Activated naive CD8-positive, alpha-beta T cell treated with anti-CD3 and anti-CD28 coated beads, Interleukin-2, amount 50 U/mL, for 24 hours (primary cell): ENCODE results near the gene JAK3.

Experiments used
- ATAC-seq: fragments of 150-1000 bp; cut with Tn5 transposase; one replicate; pipeline ENCODE4 v1.10.0; 2021
- DNase-seq: peaks from one replicate; pipeline ENCODE4 v3.0.0; 2021
- H3K27ac Mint-ChIP-seq: one replicate; pipeline ENCODE4 v1.8.0; 2021; ENCODE audit warnings: mild to moderate bottlenecking, mixed read lengths
- H3K27me3 Mint-ChIP-seq: one replicate; pipeline ENCODE4 v1.8.0; 2021; ENCODE audit warnings: mixed read lengths
- H3K36me3 Mint-ChIP-seq: one replicate; pipeline ENCODE4 v1.8.0; 2021; ENCODE audit warnings: low read depth, mixed read lengths
- H3K4me1 Mint-ChIP-seq: one replicate; pipeline ENCODE4 v1.8.0; 2021; ENCODE audit warnings: mixed read lengths
- H3K4me3 Mint-ChIP-seq: one replicate; pipeline ENCODE4 v1.8.0; 2021; ENCODE audit warnings: mild to moderate bottlenecking, moderate library complexity, mixed read lengths
- H3K9me3 Mint-ChIP-seq: one replicate; pipeline ENCODE4 v1.8.0; 2021; ENCODE audit warnings: mixed read lengths

Gene JAK3

DNA sequence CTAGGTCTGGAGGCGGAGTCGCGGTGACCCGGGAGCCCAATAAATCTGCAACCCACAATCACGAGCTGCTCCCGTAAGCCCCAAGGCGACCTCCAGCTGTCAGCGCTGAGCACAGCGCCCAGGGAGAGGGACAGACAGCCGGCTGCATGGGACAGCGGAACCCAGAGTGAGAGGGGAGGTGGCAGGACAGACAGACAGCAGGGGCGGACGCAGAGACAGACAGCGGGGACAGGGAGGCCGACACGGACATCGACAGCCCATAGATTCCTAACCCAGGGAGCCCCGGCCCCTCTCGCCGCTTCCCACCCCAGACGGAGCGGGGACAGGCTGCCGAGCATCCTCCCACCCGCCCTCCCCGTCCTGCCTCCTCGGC is 24.1 kb upstream of the JAK3 start, which contains the start of gene SLC5A5:
Gene SLC5A5 (plus strand): TSS at position 68 of the 373 bp plus-strand sequence. CDS start 375 bp downstream, outside the sequence.
- H3K27ac Mint-ChIP-seq: no peak within 1 kb of the TSS
- DNase-seq (peak; percentile 30), ATAC-seq (peak; percentile 16)
- no peaks in the 10 kb centered on the region for H3K27me3 Mint-ChIP-seq
- H3K36me3 Mint-ChIP-seq: no peaks in the 10 kb centered on the region
- H3K9me3 Mint-ChIP-seq: no peaks in the 10 kb centered on the region
- H3K4me1 Mint-ChIP-seq: peaks cover 14% of the 10 kb centered on the region
- peak within 1 kb of the TSS; percentile 80 for H3K4me3 Mint-ChIP-seq

DNA sequence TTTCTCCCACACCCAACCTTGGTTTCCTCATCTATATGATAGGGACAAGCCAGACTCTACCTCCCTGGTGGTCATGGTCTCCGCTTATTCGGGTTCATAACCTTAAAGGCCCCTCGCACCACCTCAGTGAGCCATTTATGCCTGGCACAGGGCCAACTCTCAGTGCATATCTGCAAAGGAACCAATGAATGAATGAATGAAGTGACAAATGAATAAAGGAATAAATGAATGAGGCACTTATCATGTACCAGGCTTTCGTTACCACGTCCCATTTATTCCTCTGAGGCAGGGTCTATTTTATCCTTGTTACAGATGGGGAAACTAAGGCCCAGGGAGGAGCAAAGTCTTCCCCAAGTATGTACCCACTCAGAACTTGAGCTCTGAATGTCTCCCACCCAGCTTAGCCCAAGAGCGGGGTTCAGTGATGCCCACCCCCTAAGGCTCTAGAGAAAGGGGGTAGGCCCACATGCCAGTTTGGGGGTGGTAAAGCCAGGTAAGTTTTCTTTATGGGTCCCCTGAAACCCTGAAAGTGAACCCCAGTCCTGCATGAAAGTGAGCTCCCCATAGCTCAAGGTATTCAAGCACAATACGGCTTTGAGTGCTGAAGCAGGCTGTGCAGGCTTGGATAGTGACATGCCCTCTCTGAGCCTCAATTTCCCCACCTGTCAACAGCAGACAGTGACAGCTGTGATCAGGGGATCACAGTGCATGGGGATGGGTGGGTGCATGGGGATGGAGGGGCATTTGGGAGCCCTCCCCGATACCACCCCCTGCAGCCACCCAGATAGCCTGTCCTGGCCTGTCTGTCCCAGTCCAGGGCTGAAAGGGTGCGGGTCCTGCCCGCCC is 23.5 kb upstream of the JAK3 start:
- Mint-ChIP-seq H3K27me3 (no peaks in the 10 kb centered on the region), H3K36me3 (no peaks in the 10 kb centered on the region)

DNA sequence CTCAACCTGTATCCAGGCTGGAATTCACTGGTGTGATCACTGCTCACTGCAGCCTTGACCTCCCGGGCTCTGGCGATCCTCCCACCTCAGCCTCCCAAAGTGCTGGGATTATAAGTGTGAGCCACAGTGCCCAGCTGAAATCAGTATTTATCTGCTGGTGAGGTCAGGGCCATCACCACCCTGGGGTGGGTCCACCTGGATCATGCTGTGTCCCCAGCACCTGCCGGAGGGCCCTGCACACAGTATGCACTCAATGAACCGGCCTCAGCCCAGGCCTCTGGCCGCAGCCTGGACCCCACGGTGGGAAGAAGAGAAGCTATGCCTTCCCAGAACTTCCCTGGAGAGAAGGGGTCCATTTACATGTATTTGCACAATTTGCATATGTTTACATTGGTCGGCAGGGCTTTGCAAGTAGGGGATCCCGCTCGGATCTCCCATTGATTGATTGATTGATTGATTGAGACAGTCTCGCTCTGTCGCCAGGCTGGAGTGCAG is 21.4 kb upstream of the JAK3 start:
- DNase-seq: no peak
- H3K27ac Mint-ChIP-seq: no peak overlapping the region
- no peaks in the 10 kb centered on the region for H3K27me3 Mint-ChIP-seq
- H3K4me1 Mint-ChIP-seq: peaks cover 14% of the 10 kb centered on the region
- no peak for ATAC-seq
- H3K36me3 Mint-ChIP-seq: peaks cover 8% of the 10 kb centered on the region
- no peak overlapping the region for H3K4me3 Mint-ChIP-seq
- H3K9me3 Mint-ChIP-seq: no peaks in the 10 kb centered on the region

More for the DNA sequence above, 23.5 kb upstream of the JAK3 start:
- Mint-ChIP-seq H3K9me3 (no peaks in the 10 kb centered on the region), H3K4me3 (peak overlapping the region; percentile 80), H3K27ac (no peak overlapping the region), H3K4me1 (peaks cover 14% of the 10 kb centered on the region)
- DNase-seq (no peak), ATAC-seq (no peak)

DNA sequence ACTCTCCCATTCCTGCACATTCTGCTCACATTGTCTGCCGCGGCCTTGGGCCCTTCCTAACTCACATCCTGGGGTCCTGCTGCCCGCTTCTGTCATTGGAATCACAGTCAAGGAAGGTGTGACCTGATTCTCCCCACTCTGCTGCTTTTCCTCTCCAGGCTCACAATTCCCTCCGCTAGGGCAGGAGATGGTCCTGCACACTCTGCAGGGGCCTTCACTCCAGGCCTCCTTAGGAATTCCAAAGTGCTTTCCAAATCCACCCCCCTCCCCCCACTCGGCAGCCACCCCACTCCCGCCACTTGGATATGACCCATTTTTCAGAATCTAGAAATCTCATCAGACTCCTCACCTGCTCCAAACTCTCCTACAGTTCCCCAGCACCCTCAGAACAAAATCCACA is 20.9 kb upstream of the JAK3 start:
- H3K27me3 Mint-ChIP-seq: no peaks in the 10 kb centered on the region

DNA sequence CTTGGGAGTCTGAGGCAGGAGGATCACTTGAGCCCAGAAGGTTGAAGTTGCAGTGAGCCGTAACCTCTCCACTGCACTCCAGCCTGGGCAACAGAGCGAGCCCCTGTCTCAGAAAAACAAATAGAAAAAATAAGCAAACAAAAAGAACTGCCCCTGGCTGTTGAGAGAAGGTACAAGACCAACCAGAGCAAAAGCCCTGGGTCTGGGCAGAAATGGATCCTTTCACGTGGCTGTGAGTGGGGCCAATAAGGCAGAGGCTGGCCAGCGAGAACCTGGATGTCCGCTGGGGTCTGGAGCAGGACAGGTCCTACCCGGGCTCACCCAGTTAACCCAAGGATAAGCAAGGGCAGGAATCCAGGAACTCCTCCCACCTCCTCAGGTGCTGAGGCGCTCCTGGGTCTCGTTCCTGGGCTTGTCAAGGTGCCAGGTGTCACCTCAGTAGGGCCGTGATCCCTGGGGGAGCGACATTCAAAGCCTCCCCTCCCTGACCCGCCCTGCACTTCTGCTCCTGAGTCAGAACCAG is 19.2 kb upstream of the JAK3 start:
- Mint-ChIP-seq H3K4me3 (no peak overlapping the region), H3K36me3 (peaks cover 27% of the 10 kb centered on the region), H3K27ac (no peak overlapping the region), H3K27me3 (no peaks in the 10 kb centered on the region), H3K9me3 (no peaks in the 10 kb centered on the region), H3K4me1 (peaks cover 21% of the 10 kb centered on the region)
- ATAC-seq (no peak), DNase-seq (no peak)

More for the DNA sequence above, 20.9 kb upstream of the JAK3 start:
- Mint-ChIP-seq H3K27ac (peak overlapping the region; percentile 27), H3K9me3 (no peaks in the 10 kb centered on the region), H3K4me1 (peaks cover 16% of the 10 kb centered on the region), H3K4me3 (no peak overlapping the region), H3K36me3 (peaks cover 12% of the 10 kb centered on the region)
- DNase-seq (no peak), ATAC-seq (no peak)

DNA sequence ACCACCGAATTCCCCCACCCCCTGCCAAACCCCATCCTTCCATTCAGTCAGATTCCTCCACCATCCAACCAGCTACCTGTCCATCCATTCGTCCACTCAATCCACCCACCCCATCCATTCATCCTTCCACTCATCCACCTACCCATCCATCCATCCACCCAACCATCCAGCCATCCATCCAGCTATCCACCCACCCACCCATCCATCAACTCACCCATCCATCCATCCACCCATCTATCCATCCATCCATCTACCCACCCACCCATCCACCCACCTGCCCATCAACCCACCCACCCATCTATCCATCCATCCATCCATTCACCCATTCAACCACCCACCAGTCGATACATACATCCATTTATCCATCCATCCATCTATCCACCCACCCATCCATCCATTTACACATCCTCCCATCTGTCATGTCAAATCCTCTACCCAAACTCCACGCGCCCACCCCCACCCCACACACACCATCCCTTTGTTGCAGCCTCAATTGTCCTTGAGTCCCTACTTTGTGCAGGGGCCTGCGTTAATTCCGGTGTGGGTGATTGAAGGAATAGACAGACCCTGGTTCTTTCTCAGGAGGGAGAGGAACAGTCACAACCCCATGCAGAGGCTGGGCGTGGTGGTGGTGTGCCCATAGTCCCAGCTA is 18.7 kb upstream of the JAK3 start:
- Mint-ChIP-seq H3K27ac (peak overlapping the region; percentile 42), H3K9me3 (no peaks in the 10 kb centered on the region)

DNA sequence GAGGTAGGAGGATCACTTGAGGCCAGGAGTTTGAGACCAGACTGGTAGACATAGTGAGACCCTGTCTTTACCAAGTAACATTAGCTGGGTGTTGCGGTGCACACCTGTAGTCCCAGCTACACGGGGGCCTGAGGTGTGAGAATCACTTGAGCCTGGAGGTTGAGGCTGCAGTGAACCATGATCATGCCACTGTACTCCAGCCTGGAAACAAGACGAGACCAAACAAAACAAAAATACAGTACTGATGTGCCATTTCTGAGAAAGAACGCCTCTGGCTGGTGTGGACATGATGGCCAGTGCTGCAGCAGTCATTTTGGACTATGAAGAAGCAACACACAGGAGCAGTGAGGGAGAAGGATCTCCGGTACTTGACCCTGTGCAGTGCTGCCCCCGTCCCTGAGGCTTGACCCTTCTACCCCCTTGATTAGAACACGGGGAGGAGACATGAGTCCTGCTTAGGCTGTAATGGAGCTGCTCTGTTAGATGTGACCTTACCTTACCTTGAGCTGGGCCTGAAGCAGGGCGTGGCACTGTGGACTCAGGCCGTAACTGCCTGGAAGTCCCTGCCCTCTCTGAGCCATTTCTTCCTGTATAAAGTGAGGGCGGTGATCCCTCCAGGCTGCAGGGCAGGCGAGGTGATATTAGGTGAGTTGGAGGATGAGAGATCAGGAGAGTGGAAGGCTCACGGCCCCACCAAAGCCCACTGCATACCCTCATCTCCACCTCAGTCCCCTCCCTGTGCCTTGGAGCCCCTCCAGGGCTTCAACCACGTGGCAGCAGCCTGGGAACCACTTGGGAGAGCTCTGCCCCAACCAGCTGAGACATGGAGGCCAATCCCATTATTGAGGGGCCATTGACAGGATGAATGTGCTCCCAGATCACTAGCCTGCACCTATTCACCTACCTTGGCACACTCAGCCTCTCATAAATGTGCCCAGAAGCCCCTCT is 17.9 kb upstream of the JAK3 start:
- peak; percentile 33 for ATAC-seq

More for the DNA sequence above, 18.7 kb upstream of the JAK3 start:
- no peak for ATAC-seq
- Mint-ChIP-seq H3K4me3 (no peak overlapping the region), H3K4me1 (peaks cover 24% of the 10 kb centered on the region), H3K27me3 (no peaks in the 10 kb centered on the region), H3K36me3 (peaks cover 33% of the 10 kb centered on the region)
- no peak for DNase-seq

DNA sequence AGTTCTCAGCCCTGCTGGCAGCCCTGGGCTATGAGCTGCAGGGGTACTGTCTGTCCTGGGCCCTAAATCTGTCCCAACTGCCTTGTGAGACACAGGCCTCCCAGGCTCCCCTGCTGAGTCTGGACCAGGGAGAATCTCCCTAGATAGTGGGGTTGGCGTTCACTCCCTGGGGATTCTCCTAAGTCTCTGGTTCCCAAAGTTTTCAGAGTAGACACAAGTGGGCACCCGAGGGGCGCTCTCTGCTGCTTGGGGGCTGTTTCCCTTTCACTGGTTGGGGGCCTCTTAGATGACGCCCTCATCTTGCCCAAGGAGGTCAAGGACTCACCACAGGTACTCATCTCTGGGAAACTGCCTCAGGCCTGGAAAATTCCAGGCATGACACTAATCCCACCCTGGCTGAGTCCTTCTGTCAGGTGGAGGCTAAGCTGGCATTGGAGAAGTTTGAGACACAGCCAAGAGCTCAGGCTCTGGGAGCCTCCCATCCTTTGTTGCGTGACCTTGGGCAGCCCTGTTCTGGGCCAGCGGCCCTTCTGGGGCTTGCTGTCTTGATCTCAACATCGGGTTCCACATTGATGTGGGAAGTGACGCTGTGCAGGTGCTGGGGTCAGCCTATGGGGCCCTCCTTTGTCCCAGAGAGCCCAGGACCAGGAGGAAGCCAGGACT is 15.9 kb upstream of the JAK3 start:
- H3K9me3 Mint-ChIP-seq: no peaks in the 10 kb centered on the region
- peak overlapping the region; percentile 80 for H3K27ac Mint-ChIP-seq
- DNase-seq (no peak), ATAC-seq (no peak)
- peaks cover 4% of the 10 kb centered on the region for H3K27me3 Mint-ChIP-seq
- peaks cover 41% of the 10 kb centered on the region for H3K4me1 Mint-ChIP-seq
- peaks cover 53% of the 10 kb centered on the region for H3K36me3 Mint-ChIP-seq
- H3K4me3 Mint-ChIP-seq: peak overlapping the region; percentile 17

More for the DNA sequence above, 17.9 kb upstream of the JAK3 start:
- no peak for DNase-seq
- H3K4me3 Mint-ChIP-seq: peak overlapping the region; percentile 18
- H3K4me1 Mint-ChIP-seq: peaks cover 29% of the 10 kb centered on the region
- H3K27ac Mint-ChIP-seq: peak overlapping the region; percentile 16
- no peaks in the 10 kb centered on the region for H3K9me3 Mint-ChIP-seq
- H3K27me3 Mint-ChIP-seq: no peaks in the 10 kb centered on the region
- peaks cover 41% of the 10 kb centered on the region for H3K36me3 Mint-ChIP-seq

DNA sequence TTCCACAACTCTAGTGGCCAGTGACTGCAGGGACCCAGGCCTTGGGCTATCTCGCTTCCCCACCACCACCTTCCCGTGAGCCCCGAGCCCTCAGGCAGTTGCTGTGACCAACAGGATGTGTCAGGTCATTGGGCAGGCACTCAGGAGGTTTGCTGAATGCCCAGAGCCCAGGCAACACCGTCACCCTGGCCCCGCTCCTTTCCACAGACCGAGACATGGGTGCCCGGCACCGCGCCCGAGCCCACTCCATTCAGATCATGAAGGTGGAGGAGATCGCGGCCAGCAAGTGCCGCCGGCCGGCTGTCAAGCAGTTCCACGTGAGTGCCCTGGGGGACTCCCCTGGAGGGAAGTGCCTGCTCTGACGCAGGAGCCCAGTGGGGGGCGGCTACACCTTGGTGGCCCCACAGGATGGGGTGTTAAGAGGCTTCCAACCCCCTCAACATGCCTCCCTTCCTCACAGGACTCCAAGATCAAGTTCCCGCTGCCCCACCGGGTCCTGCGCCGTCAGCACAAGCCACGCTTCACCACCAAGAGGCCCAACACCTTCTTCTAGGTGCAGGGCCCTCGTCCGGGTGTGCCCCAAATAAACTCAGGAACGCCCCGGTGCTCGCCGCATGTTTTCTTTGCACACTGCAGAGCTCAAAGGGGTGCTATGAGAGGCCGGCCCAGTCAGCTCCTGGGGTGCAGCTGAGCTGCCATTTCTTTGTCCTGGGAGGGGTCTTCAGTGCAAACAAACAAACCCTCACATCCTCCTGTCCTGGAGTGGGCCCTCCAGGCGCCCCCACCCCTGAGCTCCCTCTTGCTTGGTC is 15.1 kb upstream of the JAK3 start:
- Mint-ChIP-seq H3K27ac (peak overlapping the region; percentile 100), H3K9me3 (no peaks in the 10 kb centered on the region), H3K36me3 (peaks cover 53% of the 10 kb centered on the region), H3K27me3 (peaks cover 4% of the 10 kb centered on the region), H3K4me3 (peak overlapping the region; percentile 99), H3K4me1 (peaks cover 43% of the 10 kb centered on the region)
- ATAC-seq: no peak
- no peak for DNase-seq

DNA sequence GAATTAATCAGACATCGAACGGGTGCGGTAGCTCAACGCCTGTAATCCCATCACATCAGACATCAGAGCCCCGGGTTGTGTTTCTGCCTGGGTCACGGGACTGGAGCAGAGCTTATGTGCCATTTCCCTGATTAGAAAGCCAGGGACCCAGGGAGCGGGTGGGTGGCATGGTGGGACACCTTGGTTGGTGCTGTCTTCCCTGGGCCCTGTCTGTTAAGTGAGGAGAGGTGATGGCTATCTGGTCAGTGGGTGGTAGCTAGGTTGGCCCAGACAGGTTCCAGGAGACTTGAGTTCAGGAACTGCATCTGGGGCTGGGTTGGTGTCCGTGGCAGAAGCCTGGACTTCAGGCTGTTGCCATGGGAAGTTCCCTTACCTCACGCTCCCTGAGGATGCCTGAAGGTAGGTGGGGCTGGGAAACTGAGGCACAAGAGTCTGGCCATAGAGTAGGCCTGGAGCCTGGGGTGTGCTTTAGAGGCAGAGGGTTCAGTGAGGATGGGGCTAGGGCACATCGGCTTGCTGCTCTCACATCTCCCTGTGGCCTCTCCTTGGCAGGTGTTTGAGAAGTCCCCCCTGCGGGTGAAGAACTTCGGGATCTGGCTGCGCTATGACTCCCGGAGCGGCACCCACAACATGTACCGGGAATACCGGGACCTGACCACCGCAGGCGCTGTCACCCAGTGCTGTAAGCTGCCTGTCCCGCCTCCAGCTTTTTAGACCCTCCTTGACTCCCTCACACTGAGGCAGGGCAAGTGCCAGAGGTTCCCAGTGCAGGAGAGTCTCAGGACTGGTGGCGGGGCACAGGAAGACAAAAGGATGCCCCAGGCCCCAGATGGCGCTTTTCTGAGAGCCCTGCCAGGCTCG is 14.0 kb upstream of the JAK3 start:
- Mint-ChIP-seq H3K4me3 (peak overlapping the region; percentile 99), H3K36me3 (peaks cover 53% of the 10 kb centered on the region), H3K27me3 (peaks cover 4% of the 10 kb centered on the region), H3K4me1 (peaks cover 43% of the 10 kb centered on the region), H3K27ac (peak overlapping the region; percentile 100), H3K9me3 (no peaks in the 10 kb centered on the region)
- ATAC-seq (no peak), DNase-seq (no peak)

DNA sequence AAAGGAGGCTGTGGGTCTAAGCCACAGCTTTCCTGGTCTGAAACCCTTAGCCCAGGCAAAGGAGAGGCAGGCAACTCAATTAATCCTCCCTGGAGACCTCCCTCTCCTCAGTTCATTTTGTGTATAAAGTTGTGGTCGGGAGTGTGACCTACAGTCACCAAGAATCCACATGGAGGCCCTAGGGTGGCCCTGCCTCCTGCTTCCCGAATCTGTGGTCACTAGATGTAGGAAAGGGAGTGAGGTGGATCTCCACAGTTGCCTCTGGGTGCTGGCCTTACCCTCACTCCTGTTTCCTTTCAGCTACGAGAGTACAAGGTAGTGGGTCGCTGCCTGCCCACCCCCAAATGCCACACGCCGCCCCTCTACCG is 13.2 kb upstream of the JAK3 start:
- peak overlapping the region; percentile 99 for H3K4me3 Mint-ChIP-seq
- ATAC-seq (no peak), DNase-seq (no peak)
- H3K4me1 Mint-ChIP-seq: peaks cover 43% of the 10 kb centered on the region
- no peaks in the 10 kb centered on the region for H3K9me3 Mint-ChIP-seq
- H3K27me3 Mint-ChIP-seq: peaks cover 4% of the 10 kb centered on the region
- H3K27ac Mint-ChIP-seq: peak overlapping the region; percentile 100
- peaks cover 53% of the 10 kb centered on the region for H3K36me3 Mint-ChIP-seq

DNA sequence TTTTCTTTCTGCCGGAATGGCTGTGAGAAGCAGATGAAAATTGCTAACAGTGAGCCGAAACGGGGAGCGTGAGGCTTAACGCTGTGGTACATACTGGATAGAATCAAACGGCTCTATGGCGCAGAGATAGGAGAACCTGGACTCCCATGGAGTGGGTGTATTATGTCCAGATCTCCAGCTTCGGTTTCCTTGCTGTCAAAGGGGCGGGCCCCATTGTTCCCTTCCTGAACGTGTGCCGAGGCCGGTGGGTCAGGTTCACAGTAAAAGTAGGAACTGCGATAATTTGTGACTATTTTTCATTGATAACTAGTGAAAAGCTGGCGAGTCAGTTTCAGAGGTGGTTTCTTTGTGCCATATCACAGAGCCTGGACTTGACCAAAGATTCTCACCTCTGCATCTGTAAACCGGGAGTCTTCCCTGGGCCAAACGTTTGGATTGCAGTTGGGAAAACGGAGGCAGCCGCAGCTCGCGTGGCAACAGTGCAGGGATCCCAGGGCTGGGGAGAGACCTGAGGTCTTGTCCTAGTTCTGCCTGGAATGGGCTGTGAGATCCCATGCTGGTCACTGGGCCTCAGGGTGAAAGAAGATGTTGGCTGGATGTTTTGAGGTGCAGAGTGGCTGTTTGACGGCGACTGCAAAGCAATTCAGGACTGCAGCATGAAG is 12.7 kb upstream of the JAK3 start:
- Mint-ChIP-seq H3K9me3 (no peaks in the 10 kb centered on the region), H3K27me3 (peaks cover 4% of the 10 kb centered on the region), H3K36me3 (peaks cover 53% of the 10 kb centered on the region), H3K4me3 (peak overlapping the region; percentile 99), H3K4me1 (peaks cover 45% of the 10 kb centered on the region), H3K27ac (peak overlapping the region; percentile 100)
- ATAC-seq (no peak), DNase-seq (no peak)
